ENCODE measurements around the gene ETFBKMT.
"Not testable (repeated sequence)": the region's sequence is repeated elsewhere in the genome, so short reads cannot be mapped to it uniquely, and the experiment has no call there.

Gene ETFBKMT

GRCh38 chr12:31658471-31659086 lies 909 bp upstream of the ETFBKMT start:
- Histone ChIP-seq H3K27me3 (no peaks in the 10 kb centered on the region), H3K9me3 (no peaks in the 10 kb centered on the region), H3K4me3 (peak overlapping the region; percentile 57), H3K4me1 (peaks cover 0 to 7% (median 2%) of the 10 kb centered on the region in 4 donors), H3K27ac (peak overlapping the region; percentile 83 to 92), H3K36me3 (peaks cover 0 to 18% (median 0%) of the 10 kb centered on the region in 3 donors)
- no peak for TF ChIP-seq CTCF (IDR thresholded peaks at IDR 0.05)
- intact Hi-C loops (cut with DNase I; ENCODE audit: low total_unique reads), result loop anchor here (5.0 to 10.0 kb wide), 2 partner anchors 299 to 646 kb away; partner anchors contain the start of gene RESF1
- no peak for DNase-seq

DNA sequence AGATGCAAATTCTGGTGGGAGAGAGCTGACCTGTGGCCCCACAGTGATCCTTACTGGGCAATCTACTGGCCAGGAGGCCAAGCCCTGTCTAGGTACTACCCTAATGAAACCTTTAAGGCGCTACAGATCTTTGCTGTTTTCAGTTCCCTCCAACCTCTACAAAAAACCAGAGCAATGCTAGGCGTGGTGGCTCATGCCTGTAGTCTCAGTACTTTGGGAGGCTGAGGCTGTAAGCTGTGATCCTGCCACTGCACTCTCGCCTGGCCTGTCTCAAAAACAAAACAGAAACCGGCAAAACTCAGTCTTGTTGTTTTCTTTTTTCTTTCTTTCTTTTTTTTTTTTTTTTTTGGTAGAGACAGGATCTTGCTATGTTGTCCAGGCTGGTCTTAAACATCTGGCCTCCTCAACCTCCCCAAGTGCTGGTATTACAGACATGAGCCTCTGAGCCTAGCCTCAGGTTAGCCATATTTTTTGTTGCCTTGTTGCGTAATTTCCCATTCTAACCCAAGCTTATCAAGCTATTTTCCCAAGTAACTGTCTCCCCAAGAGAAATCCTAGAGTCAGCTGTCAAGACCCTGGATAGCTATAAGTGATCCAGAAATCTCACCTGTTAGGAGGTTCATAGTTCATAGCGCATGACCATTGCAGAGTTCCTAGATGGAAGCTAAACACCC lies 2.8 kb downstream of the ETFBKMT start:
- H3K36me3 ChIP-seq, result peaks cover 0 to 18% (median 0%) of the 10 kb centered on the region in 3 donors
- H3K9me3 ChIP-seq, result no peaks in the 10 kb centered on the region
- intact Hi-C loops (cut with DNase I; ENCODE audit: low total_unique reads), result loop anchor here (10.0 kb wide), 1 partner anchor 62 kb away; the partner anchor contains the start of gene AMN1
- no peak for DNase-seq
- H3K4me3 ChIP-seq, result no peak overlapping the region
- no peak for TF ChIP-seq CTCF (IDR thresholded peaks at IDR 0.05)
- H3K27me3 ChIP-seq, result no peaks in the 10 kb centered on the region
- peaks cover 0 to 6% (median 2%) of the 10 kb centered on the region in 4 donors for H3K4me1 ChIP-seq
- no peak overlapping the region for H3K27ac ChIP-seq

- intact Hi-C loops (cut with DNase I; ENCODE audit: low total_unique reads), result loop anchor here (10.0 kb wide), 1 partner anchor 61 kb away; the partner anchor contains the start of gene AMN1
- peaks cover 0 to under 1% (median 0%) of the 10 kb centered on the region in 3 donors for H3K9me3 ChIP-seq
These were observed 4.1 kb downstream of the ETFBKMT start for GRCh38 chr12:31663576-31663975.

DNA sequence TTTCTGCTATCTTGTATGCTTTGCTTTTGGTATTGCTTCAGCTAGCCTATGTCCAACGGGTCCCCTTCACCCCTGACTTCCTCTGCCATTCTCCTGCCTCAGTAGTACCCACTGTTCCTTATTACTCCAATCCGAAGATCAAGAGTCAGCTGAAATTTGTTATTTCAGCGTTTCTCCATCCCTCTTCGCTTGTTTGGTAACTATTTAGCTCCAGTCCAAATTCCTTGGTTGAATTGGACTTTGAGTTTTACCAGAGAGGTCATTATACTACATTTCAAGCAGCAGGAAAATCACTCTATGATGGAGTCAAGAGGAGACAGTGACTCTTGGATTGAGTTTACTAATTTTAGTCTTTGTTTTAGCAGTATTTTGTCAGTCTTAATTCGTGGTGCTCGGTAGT lies 4.5 kb downstream of the ETFBKMT start:
- intact Hi-C loops (cut with DNase I; ENCODE audit: low total_unique reads), result loop anchor here (10.0 kb wide), 1 partner anchor 61 kb away; the partner anchor contains the start of gene AMN1
- DNase-seq, result no peak
- Histone ChIP-seq H3K27me3 (no peaks in the 10 kb centered on the region), H3K36me3 (peaks cover 1 to 18% (median 3%) of the 10 kb centered on the region in 3 donors), H3K4me1 (peaks cover 0 to 6% (median 0%) of the 10 kb centered on the region in 4 donors), H3K9me3 (peaks cover 0 to 5% (median 0%) of the 10 kb centered on the region in 3 donors), H3K27ac (no peak overlapping the region), H3K4me3 (no peak overlapping the region)
- TF ChIP-seq CTCF (IDR thresholded peaks at IDR 0.05), result no peak

More at GRCh38 chr12:31663576-31663975, 4.1 kb downstream of the ETFBKMT start:
- no peak for DNase-seq
- TF ChIP-seq CTCF (IDR thresholded peaks at IDR 0.05), result no peak
- Histone ChIP-seq H3K36me3 (peaks cover 0 to 18% (median 0%) of the 10 kb centered on the region in 3 donors), H3K27ac (no peak overlapping the region), H3K27me3 (no peaks in the 10 kb centered on the region), H3K4me1 (peaks cover 0 to 6% (median under 1%) of the 10 kb centered on the region in 4 donors), H3K4me3 (no peak overlapping the region)

- no peak for TF ChIP-seq CTCF (IDR thresholded peaks at IDR 0.05)
- DNase-seq, result no peak
- Histone ChIP-seq H3K4me3 (no peak overlapping the region), H3K27ac (no peak overlapping the region), H3K9me3 (peaks cover 0 to 9% (median 0%) of the 10 kb centered on the region in 3 donors), H3K36me3 (peaks cover 9 to 26% (median 15%) of the 10 kb centered on the region in 3 donors), H3K27me3 (no peaks in the 10 kb centered on the region), H3K4me1 (peaks cover 0 to 4% (median 0%) of the 10 kb centered on the region in 4 donors)
- intact Hi-C loops (cut with DNase I; ENCODE audit: low total_unique reads), result loop anchor here (10.0 kb wide), 1 partner anchor 56 kb away; the partner anchor contains the start of gene AMN1
These were observed 9.5 kb downstream of the ETFBKMT start for GRCh38 chr12:31669020-31669419.

DNA sequence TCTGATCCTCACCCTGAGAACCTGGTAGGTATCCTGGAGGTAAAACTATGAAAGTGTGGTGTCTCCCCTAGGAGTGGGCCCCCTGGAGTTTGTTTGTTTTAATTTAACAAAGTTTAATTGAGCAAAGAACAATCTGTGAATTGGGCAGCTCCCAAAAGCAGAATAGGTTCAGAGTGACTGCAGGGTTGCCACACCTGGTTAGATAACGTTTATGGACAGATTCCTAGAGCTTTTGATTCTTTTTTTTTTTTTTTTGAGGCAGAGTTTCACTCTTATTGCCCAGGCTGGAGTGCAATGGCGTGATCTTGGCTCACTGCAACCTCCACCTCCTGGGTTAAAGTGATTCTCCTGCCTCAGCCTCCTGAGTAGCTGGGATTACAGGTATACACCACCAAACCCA lies 10.1 kb downstream of the ETFBKMT start:
- not testable (repeated sequence) for H3K9me3 ChIP-seq, H3K4me3 ChIP-seq, DNase-seq, H3K27me3 ChIP-seq, H3K4me1 ChIP-seq, H3K27ac ChIP-seq
- peaks cover 9 to 26% (median 15%) of the 10 kb centered on the region in 3 donors for H3K36me3 ChIP-seq
- intact Hi-C loops (cut with DNase I; ENCODE audit: low total_unique reads), result loop anchor here (10.0 kb wide), 1 partner anchor 55 kb away; the partner anchor contains the start of gene AMN1

All from tibial artery (tissue), 4 donors.